GM13977 (cell line): ENCODE data around the gene TMEM117.

ENCODE experiments used
- DNase-seq: peaks from one replicate; pipeline ENCODE4 v3.0.0; 2012; ENCODE audit warnings: low spot score
- in situ Hi-C: fragments of 300-500 bp; cut with MboI; formaldehyde crosslinking; loops from one replicate; pipeline ENCODE4 v1.12.0; 2022; ENCODE audit warnings: low sequenced_read_pairs, low pct_unique_long_range_greater_than_20kb, mixed read lengths, inconsistent platforms; ENCODE audit not compliant: unreplicated experiment
- TF ChIP-seq, protein P1 (sequence below): IDR thresholded peaks from 2 replicates; pipeline ENCODE4 v1.5.1; 2012; ENCODE audit warnings: mild to moderate bottlenecking, control low read depth; ENCODE audit not compliant: insufficient read depth; ENCODE audit errors: extremely low read depth, missing control alignments

TMEM117 gene

DNA sequence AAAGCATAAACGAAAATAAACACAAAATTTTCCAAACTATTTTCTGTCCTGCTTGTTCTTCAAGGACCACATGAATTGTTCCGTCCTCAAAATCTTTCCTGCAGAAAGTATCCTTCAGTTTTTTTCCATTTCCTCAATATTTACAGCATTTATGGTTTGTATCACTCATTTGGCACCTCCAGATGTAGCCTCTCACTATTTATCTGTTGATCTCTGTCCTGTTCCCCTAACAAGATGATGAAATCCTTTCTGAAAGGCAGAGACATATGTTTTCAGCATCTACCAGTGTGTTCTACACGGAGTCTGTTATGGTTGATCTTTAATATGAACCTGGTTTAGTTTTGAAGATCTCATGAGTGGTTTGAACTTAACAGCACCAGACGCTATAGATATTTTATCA, 550.1 kb downstream of the TMEM117 start:
- DNase-seq, result no peak
- in situ Hi-C loops, result no loop called here
- TF ChIP-seq, protein P1, sequence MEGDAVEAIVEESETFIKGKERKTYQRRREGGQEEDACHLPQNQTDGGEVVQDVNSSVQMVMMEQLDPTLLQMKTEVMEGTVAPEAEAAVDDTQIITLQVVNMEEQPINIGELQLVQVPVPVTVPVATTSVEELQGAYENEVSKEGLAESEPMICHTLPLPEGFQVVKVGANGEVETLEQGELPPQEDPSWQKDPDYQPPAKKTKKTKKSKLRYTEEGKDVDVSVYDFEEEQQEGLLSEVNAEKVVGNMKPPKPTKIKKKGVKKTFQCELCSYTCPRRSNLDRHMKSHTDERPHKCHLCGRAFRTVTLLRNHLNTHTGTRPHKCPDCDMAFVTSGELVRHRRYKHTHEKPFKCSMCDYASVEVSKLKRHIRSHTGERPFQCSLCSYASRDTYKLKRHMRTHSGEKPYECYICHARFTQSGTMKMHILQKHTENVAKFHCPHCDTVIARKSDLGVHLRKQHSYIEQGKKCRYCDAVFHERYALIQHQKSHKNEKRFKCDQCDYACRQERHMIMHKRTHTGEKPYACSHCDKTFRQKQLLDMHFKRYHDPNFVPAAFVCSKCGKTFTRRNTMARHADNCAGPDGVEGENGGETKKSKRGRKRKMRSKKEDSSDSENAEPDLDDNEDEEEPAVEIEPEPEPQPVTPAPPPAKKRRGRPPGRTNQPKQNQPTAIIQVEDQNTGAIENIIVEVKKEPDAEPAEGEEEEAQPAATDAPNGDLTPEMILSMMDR, result no peak

DNA sequence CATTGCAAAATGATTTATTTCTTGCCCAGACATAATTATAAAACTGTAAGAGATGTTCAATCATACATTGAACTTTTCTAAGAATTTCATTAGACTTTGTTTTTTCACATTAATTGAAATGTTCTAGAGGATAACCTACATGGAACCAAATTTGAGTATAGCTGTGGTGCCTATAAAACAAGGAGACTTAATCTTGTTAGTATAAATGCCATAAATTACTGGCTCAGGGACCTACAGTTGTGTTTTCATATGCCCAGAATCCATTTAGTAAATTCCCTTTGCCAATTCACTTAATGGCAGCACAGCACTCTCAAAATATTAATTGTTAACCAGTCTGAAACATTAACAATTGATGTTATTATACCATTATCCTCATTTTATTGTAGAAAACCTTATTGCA, 551.7 kb downstream of the TMEM117 start:
- DNase-seq, result no peak
- TF ChIP-seq, protein P1, result no peak
- in situ Hi-C loops, result no loop called here

DNA sequence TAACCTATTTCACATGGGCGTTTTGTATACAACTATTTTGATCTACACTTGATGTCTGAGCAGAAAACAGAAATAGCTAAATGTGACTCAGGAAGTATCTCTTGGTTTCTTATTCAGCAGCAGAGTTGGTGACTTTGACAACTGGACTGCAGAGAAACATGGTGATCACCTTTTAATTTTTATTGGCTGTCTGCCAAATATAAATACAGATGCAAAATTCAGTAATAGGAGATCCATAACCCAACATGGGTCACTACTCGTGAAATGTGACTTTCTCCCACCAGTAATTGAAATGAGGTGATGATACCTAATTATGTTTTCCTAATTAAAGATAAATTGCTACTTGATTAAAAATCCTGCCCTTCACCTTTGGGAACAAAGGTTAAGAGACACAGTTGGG, 553.2 kb downstream of the TMEM117 start:
- in situ Hi-C loops, result no loop called here
- TF ChIP-seq, protein P1, result no peak
- no peak for DNase-seq

DNA sequence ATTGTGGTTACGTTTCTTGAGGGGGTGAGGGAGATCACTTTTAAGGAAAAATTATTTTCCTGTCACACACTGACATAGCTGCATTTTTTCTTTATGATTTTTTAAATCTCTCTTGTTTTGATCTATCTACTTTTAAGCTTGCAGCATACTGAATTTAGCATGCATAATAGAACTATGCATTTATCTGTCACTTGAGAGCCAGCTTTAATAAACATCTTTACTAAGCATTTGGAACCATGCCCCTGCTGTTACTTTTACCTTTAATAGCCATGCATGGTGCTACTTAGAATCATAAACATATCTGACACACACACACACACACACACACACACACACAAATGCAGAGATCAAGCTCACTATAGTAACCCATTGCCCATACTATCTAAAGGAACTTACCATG, 554.0 kb downstream of the TMEM117 start:
- in situ Hi-C loops, result no loop called here
- TF ChIP-seq, protein P1, result no peak

DNA sequence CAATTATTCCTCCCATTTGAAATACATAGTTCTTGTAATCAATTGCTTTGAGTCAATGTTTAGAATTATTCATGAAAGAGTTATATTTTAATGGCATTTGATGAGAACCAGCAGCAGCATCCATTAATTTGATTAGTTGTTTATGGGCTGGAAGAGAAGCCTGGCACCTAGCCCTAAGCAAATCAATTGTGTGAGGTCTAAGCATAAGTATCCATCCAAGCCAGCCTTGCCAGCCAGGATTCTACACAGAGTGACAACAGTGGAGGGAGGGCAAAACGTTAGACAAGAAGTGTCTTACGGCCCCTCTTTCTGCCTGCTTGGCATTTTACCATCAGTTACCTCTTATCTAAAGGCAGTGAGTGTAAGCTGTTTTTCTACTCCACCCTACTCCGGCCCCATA, 561.8 kb downstream of the TMEM117 start:
- in situ Hi-C loops, result no loop called here
- TF ChIP-seq, protein P1, result no peak
- DNase-seq, result no peak

More for the DNA sequence above, 554.0 kb downstream of the TMEM117 start:
- no peak for DNase-seq

DNA sequence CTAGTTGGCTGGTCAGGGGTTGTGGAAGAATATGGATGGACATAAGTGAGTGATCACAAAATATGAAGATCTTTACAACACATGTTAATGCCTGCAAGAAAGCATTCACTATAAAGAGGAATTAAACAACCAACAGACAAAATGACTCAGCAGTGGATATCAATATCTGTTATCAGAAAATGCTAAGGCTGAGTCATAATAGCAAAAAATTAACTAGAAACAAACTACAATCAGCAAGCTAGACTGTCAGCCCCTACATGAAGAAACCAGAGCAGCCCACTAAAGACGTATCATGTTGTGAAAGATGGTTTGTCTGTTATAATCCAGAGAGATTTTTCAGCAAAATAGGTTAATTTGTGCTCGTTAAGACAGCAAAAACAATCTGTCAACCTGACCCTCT, 567.3 kb downstream of the TMEM117 start:
- in situ Hi-C loops, result no loop called here
- no peak for DNase-seq
- TF ChIP-seq, protein P1, result no peak

DNA sequence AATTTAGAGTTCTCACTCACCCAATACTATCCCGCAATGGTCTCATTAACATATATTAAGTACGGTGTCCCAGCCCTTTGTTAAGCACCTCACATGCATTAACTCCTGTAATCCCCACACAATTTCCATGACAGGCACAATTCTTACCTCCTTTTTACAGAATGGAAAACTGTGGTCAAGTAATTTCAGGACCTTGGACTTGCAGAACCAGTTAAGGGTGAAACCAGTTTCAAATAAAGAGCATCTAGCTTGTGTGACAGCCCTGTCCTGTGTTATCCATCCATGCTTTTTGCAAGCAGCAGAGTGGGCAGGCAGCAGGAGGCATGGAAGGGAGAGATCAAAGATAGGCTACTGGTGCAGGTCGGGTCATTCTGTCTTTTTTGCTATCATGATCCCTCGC, 569.4 kb downstream of the TMEM117 start:
- TF ChIP-seq, protein P1, result no peak
- no peak for DNase-seq
- in situ Hi-C loops, result no loop called here
